GM21526 (cell line): ENCODE measurements around the gene CYP27B1.
"Not testable (repeated sequence)": the region's sequence is repeated elsewhere in the genome, so short reads cannot be mapped to it uniquely, and the experiment has no call there.

Source experiments
- ATAC-seq: cut with Tn5 transposase; IDR thresholded peaks from one replicate; pipeline ENCODE4 v1.9.1; 2021; ENCODE audit warnings: moderate library complexity; ENCODE audit not compliant: unreplicated experiment, low FRiP score

CYP27B1 gene

DNA sequence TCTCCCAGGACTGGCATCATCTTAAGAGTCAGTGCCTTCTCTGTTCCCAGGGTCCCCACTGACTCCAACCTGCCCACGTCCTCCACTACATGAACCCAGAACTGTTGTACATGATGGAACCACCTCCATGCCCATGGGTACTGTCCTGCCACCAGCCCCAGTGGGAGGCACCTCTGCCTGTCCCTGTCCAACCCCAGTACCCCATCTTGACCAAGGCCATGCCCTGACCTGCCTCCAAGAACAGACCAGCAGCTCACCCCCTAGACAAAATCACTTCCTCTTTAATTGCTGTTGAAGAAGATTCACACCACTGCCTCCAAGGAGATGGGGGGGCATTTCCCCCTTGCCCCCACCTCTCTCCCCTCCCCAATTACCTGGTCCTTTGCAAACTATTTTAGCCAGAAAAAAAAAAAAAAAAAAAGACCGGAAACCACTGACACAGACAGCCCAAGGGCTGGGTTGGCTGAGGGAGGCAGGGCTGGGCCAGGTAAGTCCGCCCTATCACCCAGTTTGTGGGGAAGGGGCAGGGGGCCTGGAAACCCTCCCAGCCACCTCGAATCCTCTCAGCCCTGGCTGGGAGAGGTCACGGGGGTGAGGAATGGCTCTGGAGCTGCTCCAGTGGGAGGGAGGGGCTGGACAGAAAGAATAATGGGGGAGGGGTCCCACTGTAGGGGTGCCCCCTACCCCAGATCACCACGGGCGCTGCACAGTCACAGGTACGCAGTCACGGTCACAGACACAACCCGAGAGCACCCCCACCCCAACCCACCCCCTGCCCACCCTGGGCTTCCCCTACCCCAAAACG lies 41.7 kb downstream of the CYP27B1 start:
- ATAC-seq: no peak

DNA sequence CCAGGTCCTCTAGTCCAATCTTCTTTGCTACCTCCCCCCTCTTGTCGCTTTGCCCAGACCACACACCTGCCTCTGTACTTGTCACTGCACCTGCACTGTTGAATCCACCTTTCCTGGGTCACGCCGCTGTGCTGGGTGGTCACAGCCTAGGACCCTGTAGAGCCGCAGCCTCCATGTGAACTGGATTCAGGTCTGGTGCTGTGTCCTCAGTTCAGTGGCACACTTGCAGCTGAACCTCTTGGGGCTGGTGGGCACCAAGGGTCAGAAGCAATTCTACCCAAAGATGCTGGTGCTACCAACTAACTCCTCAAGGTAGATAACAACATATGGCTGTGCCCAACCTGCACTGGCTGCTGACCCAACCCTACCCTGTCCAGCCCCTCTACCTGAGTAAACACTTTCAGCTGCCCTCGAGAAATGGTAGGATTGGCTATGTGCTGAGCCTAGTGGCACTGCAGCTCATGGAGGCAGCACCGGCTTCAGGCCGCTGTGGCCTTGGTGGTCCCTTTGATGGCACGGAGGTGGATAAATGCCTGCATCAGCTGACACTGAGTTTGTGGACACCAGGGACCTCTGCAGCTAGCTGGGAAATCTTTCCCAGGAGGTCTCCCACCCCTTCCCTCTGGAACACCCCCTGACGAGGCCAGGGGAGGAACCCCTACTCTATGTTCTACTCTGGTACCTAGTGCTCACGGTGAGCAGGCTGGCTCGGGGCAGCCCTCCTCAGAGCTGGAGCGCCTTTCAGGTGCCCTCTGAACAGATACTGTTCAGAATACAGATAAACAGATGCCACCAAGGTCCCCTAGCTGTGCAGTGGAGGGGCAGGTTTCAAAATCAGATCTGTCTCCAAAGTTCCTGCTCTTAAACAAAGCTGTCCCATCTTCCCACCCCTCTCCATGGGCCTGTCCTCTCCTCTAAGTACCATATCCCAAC lies 42.6 kb downstream of the CYP27B1 start:
- ATAC-seq: no peak

DNA sequence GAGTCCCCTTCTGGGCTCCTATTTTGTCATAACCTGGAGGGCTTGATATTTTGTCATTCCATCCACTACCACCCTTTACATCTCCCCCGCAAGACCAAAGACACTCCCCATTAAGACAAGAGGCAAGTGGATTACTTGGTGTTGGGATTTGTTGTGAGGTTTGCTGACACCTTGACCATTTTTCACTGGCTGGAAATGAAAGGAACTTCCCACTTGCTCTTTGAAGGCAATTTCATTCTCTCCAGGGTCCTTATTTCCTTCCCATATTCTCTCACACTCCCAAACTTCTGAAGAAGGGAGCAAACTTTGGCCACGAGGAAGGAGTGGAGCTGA lies 43.3 kb downstream of the CYP27B1 start:
- ATAC-seq: no peak

DNA sequence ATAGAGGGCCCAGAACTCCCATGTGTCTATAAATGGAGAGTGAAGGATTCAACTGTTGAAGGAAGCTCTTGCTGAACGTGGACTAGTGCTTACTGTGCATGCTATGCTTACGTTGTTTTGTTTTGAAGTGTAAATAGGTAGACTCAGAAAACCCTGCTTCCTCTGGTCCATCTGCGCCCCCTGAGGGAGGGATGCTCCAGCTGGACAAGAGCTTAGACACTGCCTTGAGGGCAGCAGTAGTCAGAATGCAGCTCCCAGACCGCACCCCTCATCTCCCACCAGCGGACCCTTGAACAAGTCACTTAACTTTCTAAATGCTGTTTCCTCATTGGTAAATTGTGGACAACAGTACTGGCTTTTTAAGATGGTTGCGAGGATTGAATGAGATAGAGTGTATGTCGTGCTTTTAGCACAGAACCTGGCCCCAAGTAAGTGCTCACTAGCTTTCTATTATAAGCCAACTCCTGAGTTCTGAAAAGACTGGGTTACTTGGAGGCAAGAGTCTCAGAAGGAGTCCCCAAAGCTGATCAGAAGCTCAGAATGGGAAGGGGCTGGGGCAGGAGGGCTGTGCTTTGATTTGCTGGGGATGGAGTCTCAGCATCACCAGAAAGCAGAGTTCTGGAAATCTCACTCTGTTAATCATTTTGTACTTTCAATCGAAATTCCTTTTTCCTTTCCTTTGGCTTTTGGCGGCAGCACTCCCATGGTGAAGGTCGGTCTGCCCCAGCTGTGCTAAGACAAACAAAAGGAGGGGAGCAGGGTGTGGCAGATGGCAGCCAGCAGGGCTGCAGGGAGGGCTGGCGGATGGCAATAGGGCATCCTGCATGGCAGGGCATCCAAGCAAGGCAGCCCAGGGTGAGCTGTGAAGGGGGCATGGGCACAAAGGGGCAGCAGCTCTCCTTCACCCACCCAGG lies 43.9 kb downstream of the CYP27B1 start:
- ATAC-seq: no peak

DNA sequence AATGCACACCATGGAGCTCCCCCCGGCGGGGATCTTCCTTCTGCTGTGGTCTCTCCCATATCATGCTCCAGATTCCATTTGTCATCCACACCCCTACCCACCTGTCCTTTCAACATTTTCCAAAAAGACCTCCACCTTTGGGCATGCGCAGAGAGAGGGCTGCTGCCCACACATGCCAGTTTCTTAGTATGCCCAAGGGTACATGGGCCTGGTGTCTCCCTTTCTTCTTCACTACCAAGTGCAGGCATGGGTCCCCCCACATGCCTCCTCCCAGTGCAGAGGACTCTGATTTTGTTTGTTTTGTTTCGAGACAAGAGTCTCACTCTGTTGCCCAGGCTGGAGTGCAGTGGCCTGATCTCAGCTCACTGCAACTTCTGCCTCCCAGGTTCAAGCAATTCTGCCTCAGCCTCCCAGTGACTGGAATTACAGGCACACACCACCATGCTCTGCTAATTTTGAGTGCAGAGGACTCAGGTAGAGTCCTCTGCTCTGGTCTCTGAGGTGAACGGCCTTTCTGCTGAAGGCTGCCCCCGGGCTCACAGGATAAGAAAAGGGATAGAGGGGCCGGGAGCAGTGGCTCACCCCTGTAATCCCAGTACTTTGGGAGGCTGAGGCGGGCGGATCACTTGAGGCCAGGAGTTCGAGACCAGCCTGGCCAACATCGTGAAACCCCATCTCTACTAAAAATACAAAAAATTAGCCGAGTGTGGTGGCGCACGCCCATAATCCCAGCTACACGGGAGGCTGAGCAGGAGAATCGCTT lies 44.9 kb downstream of the CYP27B1 start:
- ATAC-seq: not testable (repeated sequence)

DNA sequence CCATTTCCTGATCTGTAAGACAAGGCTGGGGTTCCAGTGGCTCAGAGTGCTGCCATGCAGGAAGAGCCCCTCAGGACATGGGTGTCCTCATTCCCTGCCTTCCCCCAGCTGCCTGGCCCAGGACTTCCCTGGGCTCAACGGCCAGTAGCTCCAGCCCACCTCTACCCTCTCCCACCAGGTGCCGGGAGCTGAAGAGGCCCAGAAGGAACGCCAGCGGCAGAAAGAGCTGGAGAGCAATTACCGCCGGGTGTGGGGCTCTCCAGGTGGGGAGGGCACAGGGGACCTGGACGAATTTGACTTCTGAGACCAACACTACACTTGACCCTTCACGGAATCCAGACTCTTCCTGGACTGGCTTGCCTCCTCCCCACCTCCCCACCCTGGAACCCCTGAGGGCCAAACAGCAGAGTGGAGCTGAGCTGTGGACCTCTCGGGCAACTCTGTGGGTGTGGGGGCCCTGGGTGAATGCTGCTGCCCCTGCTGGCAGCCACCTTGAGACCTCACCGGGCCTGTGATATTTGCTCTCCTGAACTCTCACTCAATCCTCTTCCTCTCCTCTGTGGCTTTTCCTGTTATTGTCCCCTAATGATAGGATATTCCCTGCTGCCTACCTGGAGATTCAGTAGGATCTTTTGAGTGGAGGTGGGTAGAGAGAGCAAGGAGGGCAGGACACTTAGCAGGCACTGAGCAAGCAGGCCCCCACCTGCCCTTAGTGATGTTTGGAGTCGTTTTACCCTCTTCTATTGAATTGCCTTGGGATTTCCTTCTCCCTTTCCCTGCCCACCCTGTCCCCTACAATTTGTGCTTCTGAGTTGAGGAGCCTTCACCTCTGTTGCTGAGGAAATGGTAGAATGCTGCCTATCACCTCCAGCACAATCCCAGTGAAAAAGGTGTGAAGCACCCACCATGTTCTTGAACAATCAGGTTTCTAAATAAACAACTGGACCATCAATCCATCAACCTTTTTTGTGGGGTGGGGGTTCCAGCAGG lies 46.0 kb downstream of the CYP27B1 start:
- no peak for ATAC-seq

DNA sequence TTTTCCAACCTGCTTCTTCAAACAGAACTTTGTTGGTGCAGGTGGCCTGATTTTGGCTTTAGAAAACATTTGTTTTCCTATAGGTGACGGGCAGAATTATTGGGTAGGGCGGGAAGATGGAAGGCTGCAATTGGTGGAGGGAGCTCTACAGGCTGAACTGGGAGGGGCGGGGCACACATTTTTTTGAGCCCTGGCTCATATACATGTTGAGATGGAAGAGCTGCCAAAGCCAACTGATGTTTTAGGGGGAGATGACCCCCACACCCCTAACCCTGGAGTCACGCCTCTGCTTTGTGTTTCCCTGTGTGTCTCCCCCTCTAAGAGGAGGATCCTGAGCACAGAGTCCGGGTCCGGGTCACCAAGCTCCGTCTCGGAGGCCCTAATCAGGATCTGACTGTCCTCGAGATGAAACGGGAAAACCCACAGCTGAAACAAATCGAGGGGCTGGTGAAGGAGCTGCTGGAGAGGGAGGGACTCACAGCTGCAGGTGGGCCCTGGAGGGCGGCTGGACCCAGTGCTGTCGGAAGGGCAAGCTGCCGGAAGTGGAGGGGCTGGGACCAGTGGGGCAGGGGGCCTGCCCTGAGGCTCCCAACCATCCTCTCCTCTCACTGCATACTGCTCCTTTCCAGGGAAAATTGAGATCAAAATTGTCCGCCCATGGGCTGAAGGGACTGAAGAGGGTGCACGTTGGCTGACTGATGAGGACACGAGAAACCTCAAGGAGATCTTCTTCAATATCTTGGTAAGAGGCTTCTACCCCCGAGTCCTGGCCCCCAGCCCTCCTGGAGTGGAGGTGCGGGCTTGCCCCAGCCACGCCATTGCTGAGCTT lies 46.9 kb downstream of the CYP27B1 start:
- no peak for ATAC-seq

DNA sequence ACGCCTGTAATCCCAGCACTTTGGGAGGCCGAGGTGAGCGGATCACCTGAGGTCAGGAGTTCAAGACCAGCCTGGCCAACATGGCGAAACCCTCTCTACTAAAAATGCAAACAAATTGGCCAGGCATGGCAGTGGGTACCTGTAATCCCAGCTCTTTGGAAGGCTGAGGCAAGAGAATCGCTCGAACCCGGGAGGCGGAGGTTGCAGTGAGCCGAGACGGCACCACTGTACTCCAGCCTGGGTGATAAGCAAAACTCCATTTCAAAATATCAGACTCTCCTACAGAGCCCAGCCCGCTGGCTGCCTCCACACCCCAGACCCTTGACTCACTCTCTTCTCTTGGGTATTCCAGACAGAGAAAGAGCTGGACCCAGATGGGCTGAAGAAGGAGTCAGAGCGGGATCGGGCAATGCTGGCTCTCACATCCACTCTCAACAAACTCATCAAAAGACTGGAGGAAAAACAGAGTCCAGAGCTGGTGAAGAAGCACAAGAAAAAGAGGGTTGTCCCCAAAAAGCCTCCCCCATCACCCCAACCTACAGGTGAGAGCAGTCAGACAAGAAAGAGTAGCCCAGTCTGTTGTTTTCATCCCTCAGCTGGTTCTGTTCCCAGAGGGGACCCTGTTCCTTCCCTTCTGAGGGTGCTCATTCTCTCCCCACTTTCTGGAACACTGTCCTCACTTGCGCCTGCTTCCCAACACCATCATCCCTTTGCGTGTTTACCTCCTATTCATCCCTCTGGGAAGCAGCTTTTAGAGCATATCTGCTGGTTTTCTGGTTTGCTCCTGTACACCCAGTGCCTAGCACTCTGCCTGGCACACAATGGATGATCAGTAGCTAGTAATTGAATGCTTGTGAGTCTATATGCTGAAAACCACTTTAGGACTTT lies 48.0 kb downstream of the CYP27B1 start:
- ATAC-seq: no peak

DNA sequence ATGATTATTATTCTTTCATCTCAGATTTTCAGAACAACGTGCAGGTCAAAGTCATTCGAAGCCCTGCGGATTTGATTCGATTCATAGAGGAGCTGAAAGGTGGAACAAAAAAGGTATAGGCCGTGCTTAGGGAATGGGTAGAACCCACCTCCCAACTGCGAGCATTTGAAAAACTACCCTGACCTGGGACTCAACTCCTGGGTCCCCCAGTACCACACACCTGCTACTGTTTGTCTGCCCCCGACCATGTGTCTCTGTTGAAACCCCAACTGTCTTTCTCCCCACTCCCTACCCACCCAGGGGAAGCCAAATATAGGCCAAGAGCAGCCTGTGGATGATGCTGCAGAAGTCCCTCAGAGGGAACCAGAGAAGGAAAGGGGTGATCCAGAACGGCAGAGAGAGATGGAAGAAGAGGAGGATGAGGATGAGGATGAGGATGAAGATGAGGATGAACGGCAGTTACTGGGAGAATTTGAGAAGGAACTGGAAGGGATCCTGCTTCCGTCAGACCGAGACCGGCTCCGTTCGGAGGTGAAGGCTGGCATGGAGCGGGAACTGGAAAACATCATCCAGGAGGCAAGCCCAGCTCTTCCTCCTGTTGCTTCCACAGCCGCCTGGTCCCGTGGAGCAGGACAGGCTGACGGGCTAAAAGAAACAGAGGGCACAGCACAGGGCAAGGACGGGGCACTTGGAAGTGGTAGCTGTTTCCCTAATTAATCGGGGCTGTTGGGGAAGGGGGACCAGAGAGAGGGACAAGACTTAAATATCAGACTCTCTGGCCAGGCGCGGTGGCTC lies 48.8 kb downstream of the CYP27B1 start:
- no peak for ATAC-seq

DNA sequence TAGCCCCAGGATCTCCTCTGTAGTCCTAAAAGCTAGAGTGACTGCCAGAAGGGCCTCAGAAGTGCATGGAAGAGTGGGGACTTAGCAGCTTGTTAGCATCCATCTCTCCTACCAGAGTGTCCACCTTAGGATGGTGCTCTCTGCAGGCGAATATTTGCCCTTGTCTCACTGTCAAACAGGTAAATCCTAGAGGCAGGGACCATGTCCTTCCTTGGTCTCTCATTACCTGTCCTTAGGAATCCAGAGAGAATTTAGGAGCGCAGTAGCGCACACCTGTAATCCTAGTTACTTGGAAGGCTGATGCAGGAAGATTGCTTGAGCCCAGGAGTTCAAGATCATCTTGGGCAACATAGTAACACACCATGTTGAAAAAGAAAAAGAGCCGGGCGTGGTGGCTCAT lies 49.7 kb downstream of the CYP27B1 start:
- ATAC-seq: no peak

DNA sequence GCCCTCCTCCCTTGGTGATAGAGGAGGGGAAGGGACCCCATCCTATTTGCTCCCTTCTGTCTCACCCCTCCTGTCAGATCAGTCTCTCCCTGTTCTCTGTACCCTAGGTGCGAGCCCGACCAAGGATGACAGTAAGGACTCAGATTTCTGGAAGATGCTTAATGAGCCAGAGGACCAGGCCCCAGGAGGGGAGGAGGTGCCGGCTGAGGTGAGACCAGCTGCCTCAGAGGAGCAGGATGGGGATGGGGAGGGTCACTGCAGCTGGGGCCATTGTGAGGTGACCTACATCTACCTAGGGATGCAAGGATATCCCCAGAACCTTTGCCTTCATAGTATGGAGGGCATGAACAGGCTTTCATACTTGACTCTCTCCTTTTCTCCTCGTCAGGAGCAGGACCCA lies 50.6 kb downstream of the CYP27B1 start:
- no peak for ATAC-seq

DNA sequence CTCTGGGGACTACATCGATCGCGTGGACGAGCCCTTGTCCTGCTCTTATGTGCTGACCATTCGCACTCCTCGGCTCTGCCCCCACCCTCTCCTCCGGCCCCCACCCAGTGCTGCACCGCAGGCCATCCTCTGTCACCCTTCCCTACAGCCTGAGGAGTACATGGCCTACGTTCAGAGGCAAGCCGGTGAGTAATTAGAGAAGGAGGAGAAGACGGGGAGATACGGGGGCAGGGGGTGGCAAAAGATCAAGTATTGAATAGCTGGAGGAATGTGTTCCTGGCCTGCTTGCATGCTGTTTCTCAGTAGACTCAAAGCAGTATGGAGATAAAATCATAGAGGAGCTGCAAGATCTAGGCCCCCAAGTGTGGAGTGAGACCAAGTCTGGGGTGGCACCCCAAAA lies 51.1 kb downstream of the CYP27B1 start:
- ATAC-seq: no peak

DNA sequence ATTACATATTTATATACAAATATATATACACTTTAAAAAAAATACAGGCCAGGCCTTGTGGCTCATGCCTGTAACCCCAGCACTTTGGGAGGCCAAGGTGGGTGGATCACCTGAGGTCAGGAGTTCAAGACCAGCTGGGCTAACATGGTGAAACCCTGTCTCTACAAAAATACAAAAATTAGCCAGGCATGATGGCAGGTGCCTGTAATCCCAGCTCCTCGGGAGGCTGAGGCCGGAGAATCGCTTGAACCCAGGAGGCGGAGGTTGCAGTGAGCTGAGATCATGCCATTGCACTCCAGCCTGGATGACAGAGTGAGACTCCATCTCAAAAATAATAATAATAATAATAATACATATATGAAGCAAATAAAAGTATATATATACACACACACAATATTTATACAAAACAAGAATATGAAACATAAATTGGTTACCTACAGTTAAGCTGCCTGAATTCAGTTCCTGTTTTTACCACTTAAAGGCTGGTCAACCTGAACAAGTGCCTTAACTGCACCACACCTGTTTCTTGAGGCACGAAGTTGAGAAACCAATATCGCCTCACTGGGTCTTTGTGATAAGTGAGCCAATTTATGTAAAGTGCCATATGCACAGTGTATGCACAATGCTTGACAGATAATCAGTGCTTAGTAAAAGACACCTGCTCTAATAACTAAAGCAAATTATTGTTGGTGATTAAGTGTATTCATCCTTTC lies 51.7 kb downstream of the CYP27B1 start:
- not testable (repeated sequence) for ATAC-seq

DNA sequence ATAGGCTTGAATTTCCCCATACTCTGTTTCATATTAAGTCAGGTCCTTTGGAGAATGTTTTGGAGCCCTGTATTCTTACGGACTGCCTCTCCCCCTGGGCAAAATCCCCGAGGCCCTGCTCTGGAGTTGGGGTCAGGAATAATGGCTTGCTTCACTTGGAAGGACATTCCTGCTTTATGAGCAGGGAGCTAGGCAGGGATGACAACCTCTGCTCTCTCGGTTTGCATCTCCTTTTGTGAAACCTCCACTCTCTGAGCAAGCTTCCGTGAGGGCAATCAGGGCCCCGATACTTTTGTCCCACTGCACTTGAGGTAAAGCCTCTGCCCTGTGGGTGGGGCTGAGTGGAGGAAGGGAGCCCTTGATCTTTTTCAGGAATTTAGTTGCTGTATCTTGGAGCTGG lies 53.7 kb downstream of the CYP27B1 start:
- no peak for ATAC-seq

DNA sequence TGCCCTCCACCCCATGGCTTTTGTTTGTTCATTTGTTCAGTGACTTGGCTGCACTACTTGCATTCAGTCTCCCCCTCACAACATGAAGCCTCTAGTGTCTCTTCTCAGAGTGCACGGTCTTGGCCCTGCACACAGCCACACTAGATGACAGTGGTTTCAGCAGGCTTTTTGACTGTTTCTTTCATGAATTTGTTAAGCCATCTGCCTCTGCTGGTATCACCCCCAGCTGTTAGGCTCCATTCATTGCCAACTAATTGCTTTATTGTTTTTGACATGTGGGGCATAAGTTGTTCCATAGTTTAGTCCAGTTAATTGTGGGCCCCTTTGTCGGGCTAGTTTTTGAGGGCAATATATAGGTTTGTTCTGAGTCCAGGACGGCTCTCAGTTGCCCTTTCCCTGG lies 54.2 kb downstream of the CYP27B1 start:
- no peak for ATAC-seq
